HG02970 (cell line): ENCODE data around the gene CMSS1.

Experiments
- ATAC-seq: cut with Tn5 transposase; IDR thresholded peaks from one replicate; pipeline ENCODE4 v1.9.1; 2021; ENCODE audit warnings: mild to moderate bottlenecking, moderate library complexity, moderate number of reproducible peaks; ENCODE audit not compliant: unreplicated experiment, low FRiP score

Gene CMSS1

GRCh38 chr3:100155590-100155989 is 337.9 kb downstream of the CMSS1 start:
- ATAC-seq, result no peak

GRCh38 chr3:100157685-100158084 is 340.0 kb downstream of the CMSS1 start:
- ATAC-seq, result no peak

- ATAC-seq, result no peak
These were observed 341.3 kb downstream of the CMSS1 start for GRCh38 chr3:100158918-100159330.

GRCh38 chr3:100159331-100160153 is 341.9 kb downstream of the CMSS1 start:
- ATAC-seq, result no peak

- ATAC-seq, result no peak
These were observed 342.9 kb downstream of the CMSS1 start for GRCh38 chr3:100160521-100160920.

- no peak for ATAC-seq
These were observed 346.1 kb downstream of the CMSS1 start for GRCh38 chr3:100163787-100164186.

GRCh38 chr3:100164743-100165142 is 347.1 kb downstream of the CMSS1 start:
- no peak for ATAC-seq

- no peak for ATAC-seq
These were observed 348.4 kb downstream of the CMSS1 start for GRCh38 chr3:100165926-100166550.

GRCh38 chr3:100169201-100169920 is 351.7 kb downstream of the CMSS1 start:
- ATAC-seq, result no peak

GRCh38 chr3:100170486-100170885 is 352.8 kb downstream of the CMSS1 start:
- no peak for ATAC-seq

- no peak for ATAC-seq
These were observed 353.7 kb downstream of the CMSS1 start for GRCh38 chr3:100171211-100171914.

- ATAC-seq, result no peak
These were observed 356.3 kb downstream of the CMSS1 start for GRCh38 chr3:100173961-100174360.

GRCh38 chr3:100175637-100176280 is 358.1 kb downstream of the CMSS1 start:
- no peak for ATAC-seq

- ATAC-seq, result no peak
These were observed 362.2 kb downstream of the CMSS1 start for GRCh38 chr3:100179692-100180349.

- no peak for ATAC-seq
These were observed 366.0 kb downstream of the CMSS1 start for GRCh38 chr3:100183608-100184125.

GRCh38 chr3:100184948-100185570 is 367.4 kb downstream of the CMSS1 start:
- ATAC-seq, result no peak

- ATAC-seq, result no peak
These were observed 368.2 kb downstream of the CMSS1 start for GRCh38 chr3:100185847-100186246.

- no peak for ATAC-seq
These were observed 371.8 kb downstream of the CMSS1 start for GRCh38 chr3:100189444-100189964.

- no peak for ATAC-seq
These were observed 377.7 kb downstream of the CMSS1 start for GRCh38 chr3:100195375-100195774.
